SKM-1 treated with dmso at 0.1 percent for 144 hours (cell line): ENCODE data around the gene MME.
"Not testable (repeated sequence)": the region's sequence is repeated elsewhere in the genome, so short reads cannot be mapped to it uniquely, and the experiment has no call there.

ENCODE experiments used
- DNase-seq: peaks from one replicate; lab custom pipeline; 2025; ENCODE audit not compliant: unreplicated experiment; lab: John Stamatoyannopoulos, UW

Gene MME

GRCh38 chr3:155190691-155191090 is 110.6 kb downstream of the MME start:
- no peak for DNase-seq

DNA sequence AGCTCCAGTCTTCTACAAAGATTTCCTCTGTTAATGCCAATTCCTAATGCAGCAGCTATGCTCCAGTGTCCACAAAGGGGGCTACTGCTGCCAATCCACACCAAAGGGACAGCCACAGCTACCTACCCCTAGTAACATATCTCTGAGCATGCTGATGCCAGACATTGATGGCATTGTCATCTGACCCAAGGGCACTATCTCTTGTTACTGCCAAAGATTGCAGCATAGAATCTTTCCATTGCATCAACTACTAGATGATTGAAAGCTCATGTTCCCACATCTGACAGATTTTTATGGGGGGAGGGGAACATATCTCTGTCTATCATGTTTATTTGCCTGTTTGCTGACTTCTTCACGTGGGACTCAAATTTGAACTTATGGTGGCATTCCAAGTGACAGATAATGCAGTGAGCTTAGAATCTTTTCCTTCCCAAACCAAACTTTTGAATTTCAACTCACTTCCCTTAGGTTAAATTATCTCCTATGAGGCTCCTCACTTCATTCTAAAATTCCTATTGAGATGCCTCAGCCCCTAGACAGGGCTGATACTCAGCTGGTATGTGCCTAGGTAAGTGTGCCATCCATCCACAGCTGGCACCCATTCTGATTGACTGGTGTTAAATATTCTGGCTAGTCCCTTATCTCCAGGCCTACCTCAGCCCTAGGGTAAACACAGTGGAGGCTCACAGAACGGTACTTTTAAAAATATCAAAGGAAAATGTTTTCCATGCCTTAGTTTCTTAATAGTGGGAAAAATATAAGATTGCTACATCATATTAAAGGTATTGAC is 113.0 kb downstream of the MME start:
- no peak for DNase-seq

GRCh38 chr3:155193868-155194267 is 113.7 kb downstream of the MME start:
- no peak for DNase-seq

- DNase-seq, result no peak
Measured at GRCh38 chr3:155194973-155195957, 115.1 kb downstream of the MME start.

DNA sequence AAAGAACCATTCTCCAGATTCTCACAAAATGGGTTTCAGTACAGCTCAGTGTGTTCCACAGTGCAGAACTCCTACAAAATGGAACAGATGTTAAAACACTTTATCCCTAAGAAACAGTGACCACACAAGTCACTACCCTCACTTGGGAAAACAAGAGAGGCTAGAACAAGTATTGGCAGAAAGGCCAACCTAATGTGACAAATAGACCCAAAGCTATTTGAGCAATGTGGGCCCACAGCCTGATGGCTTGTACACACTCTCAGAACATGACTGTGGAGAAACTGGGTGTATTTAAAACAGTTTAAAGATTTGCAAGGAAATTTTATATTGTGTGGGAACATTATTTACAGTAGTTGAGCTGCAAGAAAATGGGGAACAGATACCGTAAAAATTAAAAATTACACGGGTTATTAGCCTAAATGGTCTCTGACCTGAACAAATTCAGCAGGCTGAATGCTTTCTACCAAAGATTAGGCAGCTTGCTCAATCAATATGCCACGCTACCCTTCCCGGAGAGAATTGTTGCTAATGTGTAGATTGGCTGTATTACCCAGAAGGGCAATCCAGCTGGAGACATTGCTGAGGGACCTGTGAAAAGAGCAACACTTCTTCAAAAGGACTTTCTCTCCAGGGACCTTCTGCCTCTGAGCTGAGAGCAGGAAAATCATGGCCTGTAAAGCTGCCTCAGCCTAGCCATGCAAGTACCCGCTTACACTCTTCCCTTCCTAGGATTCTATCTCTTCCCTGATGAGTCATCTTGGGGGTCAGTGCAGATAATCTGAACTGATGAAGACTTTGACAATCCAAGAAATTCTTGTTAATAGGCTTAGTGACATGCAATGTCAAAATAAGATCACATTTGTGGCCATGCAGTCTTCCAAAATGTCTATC is 116.3 kb downstream of the MME start:
- DNase-seq, result no peak

DNA sequence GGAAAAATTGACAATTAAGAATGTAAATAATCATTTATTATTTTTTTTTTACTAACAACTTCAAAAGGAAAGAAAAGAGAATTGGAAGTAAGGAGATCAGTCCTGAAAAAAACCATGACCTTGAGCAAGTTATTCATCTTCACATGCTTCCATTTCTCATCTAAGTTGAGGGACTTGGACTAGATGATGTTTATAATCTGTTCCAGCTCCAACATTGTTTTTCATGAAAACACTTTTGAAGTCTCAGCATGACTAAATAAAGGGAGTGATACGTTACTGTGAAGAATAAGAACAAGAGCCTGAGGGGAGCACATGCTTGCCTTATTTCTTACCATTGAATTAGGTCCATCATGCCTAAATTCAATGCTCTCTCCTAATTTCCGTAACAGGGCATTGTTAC is 117.7 kb downstream of the MME start:
- no peak for DNase-seq

DNA sequence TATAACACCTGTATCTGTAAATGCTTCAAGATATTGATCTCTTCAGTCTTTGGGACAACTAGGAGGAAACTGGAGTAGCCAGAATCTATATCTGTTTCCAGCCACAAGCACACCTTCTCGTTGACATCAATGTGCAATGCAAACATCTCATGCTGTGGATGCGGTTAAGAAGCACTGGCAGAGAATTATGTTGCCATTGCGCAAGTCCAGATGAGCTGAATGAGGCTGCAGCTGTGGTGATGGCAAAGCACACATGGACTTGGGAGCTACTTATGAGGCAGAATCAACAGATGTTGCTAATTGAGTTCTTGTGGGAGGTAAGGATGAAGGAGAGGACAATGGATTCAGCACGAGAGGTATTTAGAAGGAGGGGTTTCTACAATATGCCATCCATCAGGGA is 122.5 kb downstream of the MME start:
- no peak for DNase-seq

DNA sequence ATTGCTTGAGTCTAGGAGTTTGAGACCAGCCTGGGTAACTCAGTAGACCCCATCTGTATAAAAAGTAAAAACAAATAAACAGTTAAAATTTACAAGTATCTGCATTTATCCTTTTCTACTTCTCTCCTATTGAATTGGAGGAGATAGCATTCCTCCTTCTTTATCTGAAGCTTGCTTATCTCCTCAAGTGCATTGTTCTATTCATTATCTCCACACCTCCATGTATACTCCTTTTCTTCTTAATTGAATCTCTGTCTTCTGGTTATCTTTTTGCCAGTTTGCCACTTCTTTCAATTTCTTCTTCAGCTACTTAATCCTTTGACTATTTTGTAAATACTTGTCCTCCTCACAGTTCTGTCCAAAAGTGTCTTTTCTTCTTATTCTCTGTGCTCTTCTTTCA is 124.7 kb downstream of the MME start:
- DNase-seq, result no peak

DNA sequence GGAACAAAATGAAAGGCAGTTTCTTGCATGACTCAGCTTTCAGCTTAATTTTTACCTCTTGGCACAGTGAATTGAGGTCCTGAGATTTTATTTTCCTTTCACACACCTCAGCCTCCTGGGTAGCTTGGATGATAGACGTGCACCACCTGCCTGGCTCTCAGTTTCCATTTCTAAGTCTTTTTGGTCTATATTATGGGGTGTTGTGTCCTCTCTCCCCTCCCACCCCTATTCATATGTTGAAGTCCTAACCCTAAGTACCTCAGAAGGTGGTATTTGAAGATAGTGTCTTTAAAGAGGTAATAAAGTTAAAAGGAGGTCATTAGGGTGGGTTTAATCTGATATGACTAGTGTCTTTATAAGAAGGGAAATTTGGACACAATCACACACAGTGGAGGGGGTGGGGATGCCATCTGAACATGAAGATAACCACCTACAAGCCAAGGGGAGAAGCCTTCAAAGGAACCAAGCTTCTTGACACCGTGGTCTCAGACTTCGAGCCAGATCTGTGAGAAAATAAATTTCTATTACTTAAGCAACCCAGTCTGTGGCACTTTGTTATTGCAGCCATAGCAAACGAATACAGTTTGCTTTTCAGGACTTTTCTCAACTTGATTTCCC is 128.2 kb downstream of the MME start:
- DNase-seq, result no peak

DNA sequence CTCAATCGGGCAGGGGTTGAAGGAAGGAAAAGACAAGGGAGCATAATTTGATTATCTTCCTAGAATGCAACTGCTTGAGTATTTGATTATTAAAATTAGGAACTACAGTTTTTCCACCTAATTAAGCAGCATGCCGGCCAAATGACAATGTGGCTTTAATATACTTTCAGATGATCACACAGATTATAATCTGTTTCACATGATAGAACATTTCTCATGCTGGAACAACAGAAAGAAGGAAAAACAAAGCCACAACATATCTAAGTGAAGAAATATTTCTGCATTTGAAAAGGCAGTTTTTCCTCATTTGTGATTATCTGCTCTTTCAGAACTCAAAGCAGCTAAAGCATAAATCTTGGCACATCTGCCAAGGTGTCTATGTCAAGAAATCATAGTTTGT is 130.6 kb downstream of the MME start:
- no peak for DNase-seq

GRCh38 chr3:155211266-155211665 is 131.1 kb downstream of the MME start:
- DNase-seq, result no peak

- no peak for DNase-seq
Measured at GRCh38 chr3:155211940-155212339, 131.8 kb downstream of the MME start.

GRCh38 chr3:155216007-155216406 is 135.9 kb downstream of the MME start:
- DNase-seq, result not testable (repeated sequence)

DNA sequence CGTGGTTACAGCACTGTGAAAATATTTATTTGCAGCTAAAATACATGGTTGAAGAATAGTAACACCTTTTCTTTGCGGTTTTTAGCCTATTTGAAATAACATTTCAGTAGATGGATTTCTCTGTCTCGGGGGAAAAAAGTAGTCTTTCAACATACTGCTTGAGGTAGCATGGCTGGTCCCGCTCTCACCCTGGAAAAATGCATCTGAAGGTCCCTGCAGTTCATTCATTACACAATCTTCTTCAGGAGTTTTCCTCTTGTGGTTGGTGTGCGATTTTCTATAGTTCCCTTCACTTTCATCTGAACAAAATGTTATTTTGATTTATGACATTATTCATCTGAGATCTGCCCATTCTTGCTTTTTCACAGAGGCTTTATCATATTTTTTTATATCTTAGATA is 137.5 kb downstream of the MME start:
- no peak for DNase-seq

- DNase-seq, result no peak
Measured at GRCh38 chr3:155218462-155218861, 138.3 kb downstream of the MME start.

DNA sequence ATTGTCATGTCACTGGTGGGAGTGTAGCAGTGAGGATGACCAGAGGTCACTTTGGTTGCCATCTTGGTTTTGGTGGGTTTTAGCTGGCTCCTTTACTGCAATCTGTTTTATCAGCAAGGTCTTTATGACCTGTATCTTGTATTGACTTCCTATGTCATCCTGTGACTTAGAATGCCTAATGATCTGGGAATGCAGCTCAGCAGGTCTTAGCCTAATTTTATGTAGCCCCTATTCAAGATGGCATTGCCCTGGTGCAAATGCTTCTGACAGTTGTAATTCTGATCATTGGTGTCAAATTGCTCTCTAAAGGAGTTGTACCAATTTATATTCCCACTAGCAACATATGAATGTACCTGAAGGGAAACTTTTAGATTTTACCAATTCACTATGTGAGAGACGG is 139.0 kb downstream of the MME start:
- DNase-seq, result no peak

GRCh38 chr3:155225417-155225816 is 145.3 kb downstream of the MME start:
- DNase-seq, result no peak

- DNase-seq, result no peak
Measured at GRCh38 chr3:155227141-155227540, 147.0 kb downstream of the MME start.

GRCh38 chr3:155228676-155229075 is 148.6 kb downstream of the MME start:
- DNase-seq, result no peak

- DNase-seq, result no peak
Measured at GRCh38 chr3:155229086-155229485, 149.0 kb downstream of the MME start.

GRCh38 chr3:155230382-155230781 is 150.3 kb downstream of the MME start:
- no peak for DNase-seq
